Liver (tissue), 3 donors: ENCODE data around the gene SCG3.

ENCODE experiments used
- JUND ChIP-seq, 2 donors: IDR thresholded peaks; 2 replicates each; pipeline ENCODE4 v1.6.1; 2016; ENCODE audit warnings: antibody characterized with exemption in 2 of 2
- NR2F2 ChIP-seq: IDR thresholded peaks from 2 replicates; pipeline ENCODE4 v1.6.1; 2016; ENCODE audit warnings: antibody characterized with exemption
- RAD21 ChIP-seq, 2 donors: IDR thresholded peaks; 2 replicates each; pipeline ENCODE4 v1.6.1; 2016; ENCODE audit warnings: antibody characterized with exemption in 2 of 2, mild to moderate bottlenecking in 2 of 2
- RXRA ChIP-seq, 2 donors: IDR thresholded peaks; 2 replicates each; pipeline ENCODE4 v1.6.1; 2017 to 2018; ENCODE audit warnings: antibody characterized with exemption in 2 of 2, mild to moderate bottlenecking in 1 of 2
- SP1 ChIP-seq: IDR thresholded peaks from 2 replicates; pipeline ENCODE4 v1.6.1; 2018; ENCODE audit warnings: antibody characterized with exemption, mild to moderate bottlenecking
- TAF1 ChIP-seq: conservative IDR thresholded peaks from 2 replicates; pipeline ENCODE4 v1.6.1; 2016; ENCODE audit warnings: antibody characterized with exemption, mild to moderate bottlenecking
- TF ChIP-seq, protein P1 (sequence below): IDR thresholded peaks from 2 replicates; pipeline ENCODE4 v1.6.1; 2016; ENCODE audit warnings: antibody characterized with exemption
- TF ChIP-seq, protein P2 (sequence below): fragments of 150-350 bp; IDR thresholded peaks from 2 replicates; pipeline ENCODE4 v1.5.1; 2017; ENCODE audit warnings: improper control_type of control experiment, low read depth, low read length; ENCODE audit not compliant: missing input control
- TF ChIP-seq, protein P3 (sequence below): IDR thresholded peaks from 2 replicates; pipeline ENCODE4 v1.6.1; 2016; ENCODE audit warnings: antibody characterized with exemption
- TF ChIP-seq, protein P4 (sequence below): IDR thresholded peaks from 2 replicates; pipeline ENCODE4 v1.6.1; 2016; ENCODE audit warnings: antibody characterized with exemption, mild to moderate bottlenecking
- TF ChIP-seq, protein P5 (sequence below): IDR thresholded peaks from 2 replicates; pipeline ENCODE4 v1.6.1; 2016; ENCODE audit warnings: antibody characterized with exemption
- donor health status: healthy.
- donor health status: healthy.

DNA sequence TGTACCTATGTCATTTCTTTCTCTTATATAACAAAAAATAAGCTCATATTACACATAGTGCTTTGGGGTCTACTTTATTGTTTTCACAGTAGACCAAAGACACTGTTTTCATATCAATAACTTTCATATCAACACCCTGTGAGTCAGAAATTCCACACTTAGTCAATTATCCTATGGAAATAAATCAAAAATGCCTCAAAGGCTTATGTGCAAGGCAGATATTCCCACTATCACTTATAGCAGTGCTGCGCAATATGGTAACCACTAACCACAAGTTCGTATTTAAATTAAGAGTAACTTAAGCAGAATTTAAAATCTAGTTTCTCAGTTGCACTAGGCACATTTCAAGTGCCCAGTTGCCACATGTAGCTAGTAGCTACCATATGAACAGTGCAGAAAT is 15.9 kb downstream of the SCG3 start:
- TF ChIP-seq, protein P1, sequence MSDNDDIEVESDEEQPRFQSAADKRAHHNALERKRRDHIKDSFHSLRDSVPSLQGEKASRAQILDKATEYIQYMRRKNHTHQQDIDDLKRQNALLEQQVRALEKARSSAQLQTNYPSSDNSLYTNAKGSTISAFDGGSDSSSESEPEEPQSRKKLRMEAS = no peak
- TF ChIP-seq SP1 = no peak
- TF ChIP-seq, protein P2, sequence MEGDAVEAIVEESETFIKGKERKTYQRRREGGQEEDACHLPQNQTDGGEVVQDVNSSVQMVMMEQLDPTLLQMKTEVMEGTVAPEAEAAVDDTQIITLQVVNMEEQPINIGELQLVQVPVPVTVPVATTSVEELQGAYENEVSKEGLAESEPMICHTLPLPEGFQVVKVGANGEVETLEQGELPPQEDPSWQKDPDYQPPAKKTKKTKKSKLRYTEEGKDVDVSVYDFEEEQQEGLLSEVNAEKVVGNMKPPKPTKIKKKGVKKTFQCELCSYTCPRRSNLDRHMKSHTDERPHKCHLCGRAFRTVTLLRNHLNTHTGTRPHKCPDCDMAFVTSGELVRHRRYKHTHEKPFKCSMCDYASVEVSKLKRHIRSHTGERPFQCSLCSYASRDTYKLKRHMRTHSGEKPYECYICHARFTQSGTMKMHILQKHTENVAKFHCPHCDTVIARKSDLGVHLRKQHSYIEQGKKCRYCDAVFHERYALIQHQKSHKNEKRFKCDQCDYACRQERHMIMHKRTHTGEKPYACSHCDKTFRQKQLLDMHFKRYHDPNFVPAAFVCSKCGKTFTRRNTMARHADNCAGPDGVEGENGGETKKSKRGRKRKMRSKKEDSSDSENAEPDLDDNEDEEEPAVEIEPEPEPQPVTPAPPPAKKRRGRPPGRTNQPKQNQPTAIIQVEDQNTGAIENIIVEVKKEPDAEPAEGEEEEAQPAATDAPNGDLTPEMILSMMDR = no peak
- TF ChIP-seq, protein P3, sequence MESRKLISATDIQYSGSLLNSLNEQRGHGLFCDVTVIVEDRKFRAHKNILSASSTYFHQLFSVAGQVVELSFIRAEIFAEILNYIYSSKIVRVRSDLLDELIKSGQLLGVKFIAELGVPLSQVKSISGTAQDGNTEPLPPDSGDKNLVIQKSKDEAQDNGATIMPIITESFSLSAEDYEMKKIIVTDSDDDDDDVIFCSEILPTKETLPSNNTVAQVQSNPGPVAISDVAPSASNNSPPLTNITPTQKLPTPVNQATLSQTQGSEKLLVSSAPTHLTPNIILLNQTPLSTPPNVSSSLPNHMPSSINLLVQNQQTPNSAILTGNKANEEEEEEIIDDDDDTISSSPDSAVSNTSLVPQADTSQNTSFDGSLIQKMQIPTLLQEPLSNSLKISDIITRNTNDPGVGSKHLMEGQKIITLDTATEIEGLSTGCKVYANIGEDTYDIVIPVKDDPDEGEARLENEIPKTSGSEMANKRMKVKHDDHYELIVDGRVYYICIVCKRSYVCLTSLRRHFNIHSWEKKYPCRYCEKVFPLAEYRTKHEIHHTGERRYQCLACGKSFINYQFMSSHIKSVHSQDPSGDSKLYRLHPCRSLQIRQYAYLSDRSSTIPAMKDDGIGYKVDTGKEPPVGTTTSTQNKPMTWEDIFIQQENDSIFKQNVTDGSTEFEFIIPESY = no peak
- no peak for TF ChIP-seq TAF1
- TF ChIP-seq, protein P4, sequence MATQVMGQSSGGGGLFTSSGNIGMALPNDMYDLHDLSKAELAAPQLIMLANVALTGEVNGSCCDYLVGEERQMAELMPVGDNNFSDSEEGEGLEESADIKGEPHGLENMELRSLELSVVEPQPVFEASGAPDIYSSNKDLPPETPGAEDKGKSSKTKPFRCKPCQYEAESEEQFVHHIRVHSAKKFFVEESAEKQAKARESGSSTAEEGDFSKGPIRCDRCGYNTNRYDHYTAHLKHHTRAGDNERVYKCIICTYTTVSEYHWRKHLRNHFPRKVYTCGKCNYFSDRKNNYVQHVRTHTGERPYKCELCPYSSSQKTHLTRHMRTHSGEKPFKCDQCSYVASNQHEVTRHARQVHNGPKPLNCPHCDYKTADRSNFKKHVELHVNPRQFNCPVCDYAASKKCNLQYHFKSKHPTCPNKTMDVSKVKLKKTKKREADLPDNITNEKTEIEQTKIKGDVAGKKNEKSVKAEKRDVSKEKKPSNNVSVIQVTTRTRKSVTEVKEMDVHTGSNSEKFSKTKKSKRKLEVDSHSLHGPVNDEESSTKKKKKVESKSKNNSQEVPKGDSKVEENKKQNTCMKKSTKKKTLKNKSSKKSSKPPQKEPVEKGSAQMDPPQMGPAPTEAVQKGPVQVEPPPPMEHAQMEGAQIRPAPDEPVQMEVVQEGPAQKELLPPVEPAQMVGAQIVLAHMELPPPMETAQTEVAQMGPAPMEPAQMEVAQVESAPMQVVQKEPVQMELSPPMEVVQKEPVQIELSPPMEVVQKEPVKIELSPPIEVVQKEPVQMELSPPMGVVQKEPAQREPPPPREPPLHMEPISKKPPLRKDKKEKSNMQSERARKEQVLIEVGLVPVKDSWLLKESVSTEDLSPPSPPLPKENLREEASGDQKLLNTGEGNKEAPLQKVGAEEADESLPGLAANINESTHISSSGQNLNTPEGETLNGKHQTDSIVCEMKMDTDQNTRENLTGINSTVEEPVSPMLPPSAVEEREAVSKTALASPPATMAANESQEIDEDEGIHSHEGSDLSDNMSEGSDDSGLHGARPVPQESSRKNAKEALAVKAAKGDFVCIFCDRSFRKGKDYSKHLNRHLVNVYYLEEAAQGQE = no peak
- no peak for TF ChIP-seq JUND (IDR thresholded peaks at IDR 0.05)
- no peak for TF ChIP-seq RXRA (IDR thresholded peaks at IDR 0.05)
- TF ChIP-seq RAD21 (IDR thresholded peaks at IDR 0.05) = no peak
- no peak for TF ChIP-seq NR2F2
- TF ChIP-seq, protein P5, sequence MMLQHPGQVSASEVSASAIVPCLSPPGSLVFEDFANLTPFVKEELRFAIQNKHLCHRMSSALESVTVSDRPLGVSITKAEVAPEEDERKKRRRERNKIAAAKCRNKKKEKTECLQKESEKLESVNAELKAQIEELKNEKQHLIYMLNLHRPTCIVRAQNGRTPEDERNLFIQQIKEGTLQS = no peak
